WI38 (cell line): ENCODE measurements around the gene EPHA1.

Experiments used
- H3K4me3 ChIP-seq: 2 replicates; pipeline ENCODE4 v1.5.1; 2011; ENCODE audit warnings: low read depth, mild to moderate bottlenecking, control low read depth, low read length
- TF ChIP-seq, protein P1 (sequence below): IDR thresholded peaks from 2 replicates; pipeline ENCODE4 v1.5.1; 2012; ENCODE audit warnings: low read depth, mild to moderate bottlenecking, control low read depth, low read length

Gene EPHA1

DNA sequence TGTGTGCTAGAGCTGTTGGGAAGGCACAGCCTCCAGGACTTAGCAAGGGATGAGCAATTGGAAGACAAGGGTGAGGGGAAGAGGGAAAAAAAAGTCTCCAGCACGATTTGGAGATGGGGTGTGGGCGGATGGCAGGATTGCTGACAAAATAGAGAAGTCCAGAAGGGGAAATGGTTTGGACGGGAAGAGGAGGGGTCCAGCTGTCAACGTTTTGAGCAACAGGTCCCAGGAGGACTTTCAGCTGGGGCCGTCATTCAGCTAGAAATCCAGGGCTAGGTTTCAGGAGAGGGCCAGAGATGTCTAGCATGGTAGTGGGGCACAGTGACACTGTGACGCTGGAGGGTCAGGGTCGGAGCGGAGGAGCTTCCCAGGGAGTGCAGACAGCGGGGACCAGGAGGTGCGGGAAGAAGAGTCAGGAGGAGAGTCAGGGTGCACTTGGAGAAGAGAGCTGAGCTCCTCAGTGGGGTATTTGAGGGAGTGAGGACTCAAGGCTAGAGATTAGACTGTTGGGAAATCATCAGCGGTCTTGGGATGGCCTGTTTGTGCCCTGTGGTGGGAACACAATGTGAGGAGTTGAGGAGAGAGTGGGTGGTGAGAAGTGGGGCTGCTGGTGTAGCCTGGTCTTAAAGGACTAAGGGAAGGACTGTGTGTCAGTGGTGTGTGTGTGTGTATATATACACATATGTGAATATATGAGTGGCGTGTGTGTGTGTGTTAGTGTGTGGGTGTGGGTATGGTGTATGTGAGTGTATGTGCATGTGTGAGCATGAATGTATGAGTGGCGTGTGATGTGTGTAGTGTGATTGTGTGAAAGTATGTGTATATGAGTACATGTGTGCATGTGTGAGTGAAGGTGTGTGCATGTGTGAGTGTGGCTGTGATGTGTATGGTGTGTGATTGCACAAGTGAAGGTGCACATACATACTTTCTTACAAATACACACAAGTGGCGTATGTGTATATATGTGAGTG lies 23.7 kb downstream of the EPHA1 start:
- peak overlapping the region; percentile 96 for H3K4me3 ChIP-seq
- TF ChIP-seq, protein P1, sequence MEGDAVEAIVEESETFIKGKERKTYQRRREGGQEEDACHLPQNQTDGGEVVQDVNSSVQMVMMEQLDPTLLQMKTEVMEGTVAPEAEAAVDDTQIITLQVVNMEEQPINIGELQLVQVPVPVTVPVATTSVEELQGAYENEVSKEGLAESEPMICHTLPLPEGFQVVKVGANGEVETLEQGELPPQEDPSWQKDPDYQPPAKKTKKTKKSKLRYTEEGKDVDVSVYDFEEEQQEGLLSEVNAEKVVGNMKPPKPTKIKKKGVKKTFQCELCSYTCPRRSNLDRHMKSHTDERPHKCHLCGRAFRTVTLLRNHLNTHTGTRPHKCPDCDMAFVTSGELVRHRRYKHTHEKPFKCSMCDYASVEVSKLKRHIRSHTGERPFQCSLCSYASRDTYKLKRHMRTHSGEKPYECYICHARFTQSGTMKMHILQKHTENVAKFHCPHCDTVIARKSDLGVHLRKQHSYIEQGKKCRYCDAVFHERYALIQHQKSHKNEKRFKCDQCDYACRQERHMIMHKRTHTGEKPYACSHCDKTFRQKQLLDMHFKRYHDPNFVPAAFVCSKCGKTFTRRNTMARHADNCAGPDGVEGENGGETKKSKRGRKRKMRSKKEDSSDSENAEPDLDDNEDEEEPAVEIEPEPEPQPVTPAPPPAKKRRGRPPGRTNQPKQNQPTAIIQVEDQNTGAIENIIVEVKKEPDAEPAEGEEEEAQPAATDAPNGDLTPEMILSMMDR, result no peak

DNA sequence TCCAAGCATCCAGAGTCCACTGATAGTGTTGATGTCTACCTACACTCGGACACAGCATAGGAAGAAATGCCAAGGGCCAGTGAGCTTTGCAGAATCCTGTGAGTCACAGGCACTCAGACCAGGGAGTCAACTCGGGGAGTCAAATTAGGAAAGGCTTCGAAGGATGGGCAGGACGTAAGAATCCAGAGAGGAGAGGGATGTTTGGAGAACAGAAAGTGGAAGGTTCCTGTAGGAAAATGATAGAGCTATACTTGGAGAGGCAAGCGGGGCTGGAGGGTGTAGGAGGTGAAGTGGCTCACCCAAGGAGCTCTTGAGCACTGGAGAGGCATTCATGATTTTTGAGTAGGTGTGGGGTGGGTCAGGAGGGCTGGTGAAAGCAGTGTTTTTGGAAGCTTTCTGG lies 24.5 kb downstream of the EPHA1 start:
- TF ChIP-seq, protein P1, result no peak
- peak overlapping the region; percentile 96 for H3K4me3 ChIP-seq

DNA sequence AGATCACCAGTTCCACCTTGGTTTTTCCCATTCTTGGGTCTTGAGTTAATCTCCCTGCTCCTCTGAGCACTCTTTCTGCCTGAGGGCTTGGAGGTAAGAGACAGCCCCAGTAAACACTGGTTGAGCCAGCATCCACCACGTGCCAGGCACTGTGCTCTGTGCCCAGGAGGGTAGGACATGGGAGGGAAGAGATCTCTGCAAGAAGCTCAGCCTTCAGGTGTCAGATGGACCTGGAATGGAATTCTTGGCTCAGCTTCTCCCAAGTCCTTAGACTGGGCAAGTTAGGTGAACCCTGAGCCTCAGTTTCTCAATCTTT lies 25.1 kb downstream of the EPHA1 start:
- TF ChIP-seq, protein P1, result no peak

DNA sequence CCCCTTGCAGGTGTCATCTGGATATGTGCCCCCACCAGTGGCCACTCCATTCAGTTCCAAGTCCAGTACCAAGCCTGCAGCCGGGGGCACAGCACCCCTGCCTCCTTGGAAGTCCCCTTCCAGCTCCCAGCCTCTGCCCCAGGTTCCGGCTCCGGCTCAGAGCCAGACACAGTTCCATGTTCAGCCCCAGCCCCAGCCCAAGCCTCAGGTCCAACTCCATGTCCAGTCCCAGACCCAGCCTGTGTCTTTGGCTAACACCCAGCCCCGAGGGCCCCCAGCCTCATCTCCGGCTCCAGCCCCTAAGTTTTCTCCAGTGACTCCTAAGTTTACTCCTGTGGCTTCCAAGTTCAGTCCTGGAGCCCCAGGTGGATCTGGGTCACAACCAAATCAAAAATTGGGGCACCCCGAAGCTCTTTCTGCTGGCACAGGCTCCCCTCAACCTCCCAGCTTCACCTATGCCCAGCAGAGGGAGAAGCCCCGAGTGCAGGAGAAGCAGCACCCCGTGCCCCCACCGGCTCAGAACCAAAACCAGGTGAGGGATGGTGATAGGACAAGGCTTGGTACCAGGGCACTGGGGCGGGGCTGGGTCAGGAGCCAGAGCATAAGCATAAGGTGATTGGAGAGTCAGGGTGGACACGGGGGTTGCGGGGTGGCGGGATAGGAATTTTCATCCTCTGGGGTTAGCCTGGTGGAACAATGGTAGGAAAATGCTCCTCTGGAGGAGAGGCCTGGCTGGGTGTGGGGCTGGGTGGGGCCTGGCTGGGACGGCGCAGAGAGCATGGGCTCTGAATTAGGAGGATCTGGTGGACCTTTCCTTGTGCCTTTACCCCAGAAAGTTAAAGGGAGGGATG lies 25.6 kb downstream of the EPHA1 start:
- H3K4me3 ChIP-seq, result peak overlapping the region; percentile 96
- TF ChIP-seq, protein P1, result no peak

More for the DNA sequence above, 25.1 kb downstream of the EPHA1 start:
- peak overlapping the region; percentile 96 for H3K4me3 ChIP-seq

DNA sequence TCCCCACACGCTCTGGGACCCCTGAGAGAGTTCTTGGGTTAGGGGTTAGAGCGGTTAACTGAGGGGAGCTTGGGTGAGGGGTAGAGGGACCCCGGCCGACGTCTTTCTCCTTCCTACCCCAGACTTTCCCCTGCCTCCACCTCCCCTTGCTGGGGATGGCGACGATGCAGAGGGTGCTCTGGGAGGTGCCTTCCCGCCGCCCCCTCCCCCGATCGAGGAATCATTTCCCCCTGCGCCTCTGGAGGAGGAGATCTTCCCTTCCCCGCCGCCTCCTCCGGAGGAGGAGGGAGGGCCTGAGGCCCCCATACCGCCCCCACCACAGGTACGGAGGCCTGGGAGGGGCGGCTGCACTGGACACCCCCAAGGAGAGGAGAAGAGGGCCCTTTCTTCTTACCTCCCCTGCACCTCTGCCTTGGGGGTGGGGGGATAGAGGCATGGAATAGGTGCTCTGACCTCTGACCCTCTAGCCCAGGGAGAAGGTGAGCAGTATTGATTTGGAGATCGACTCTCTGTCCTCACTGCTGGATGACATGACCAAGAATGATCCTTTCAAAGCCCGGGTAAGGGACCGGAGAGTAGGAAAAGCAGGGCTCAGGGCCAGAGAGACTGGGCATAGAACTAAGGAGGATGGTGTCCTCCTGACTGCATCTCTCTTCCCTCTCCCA lies 26.4 kb downstream of the EPHA1 start:
- H3K4me3 ChIP-seq, result peak overlapping the region; percentile 96
- TF ChIP-seq, protein P1, result no peak

DNA sequence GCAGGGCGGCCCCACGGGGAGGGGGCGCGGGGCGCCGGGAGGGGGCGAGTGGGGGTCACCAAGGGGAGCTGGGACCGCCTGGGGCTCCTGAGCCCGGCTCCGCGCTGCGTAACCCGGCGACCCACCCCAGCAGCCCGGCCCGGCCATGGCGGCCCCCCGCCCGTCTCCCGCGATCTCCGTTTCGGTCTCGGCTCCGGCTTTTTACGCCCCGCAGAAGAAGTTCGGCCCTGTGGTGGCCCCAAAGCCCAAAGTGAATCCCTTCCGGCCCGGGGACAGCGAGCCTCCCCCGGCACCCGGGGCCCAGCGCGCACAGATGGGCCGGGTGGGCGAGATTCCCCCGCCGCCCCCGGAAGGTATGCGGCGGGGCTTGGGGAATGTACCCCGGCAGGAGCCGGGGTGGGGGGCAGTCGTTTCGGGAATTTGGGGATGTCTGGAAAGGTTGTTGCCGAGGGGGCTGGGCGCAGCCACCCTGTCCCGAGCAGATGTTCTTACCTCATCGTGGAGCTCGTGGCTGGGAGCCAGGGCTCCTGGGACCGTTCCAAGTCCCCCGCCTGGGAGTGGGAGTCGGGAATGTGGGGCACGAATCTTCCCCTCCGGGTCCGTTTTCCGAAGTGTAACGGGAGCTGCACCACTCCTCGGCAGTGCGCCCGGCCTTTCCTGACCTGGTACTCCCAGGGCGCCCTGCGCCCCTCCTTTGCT lies 27.1 kb downstream of the EPHA1 start:
- TF ChIP-seq, protein P1, result no peak
- H3K4me3 ChIP-seq, result peak overlapping the region; percentile 96
